ENCODE data around the gene PHRF1. TPM values are rescaled to one million over a fixed set of nuclear protein-coding genes. Genes with fewer than 3 reads are reported as not detected.

The PHRF1 gene
- total and polyA plus RNA-seq, 4 donors = 2.4 to 25.2 (median 18.8) TPM

GRCh38 chr11:638631-639331 lies 62.5 kb downstream of the PHRF1 start:
- H3K9ac ChIP-seq (ENCODE audit: low read depth in 1 of 2, low read length in 2 of 2) = no peak overlapping the region
- peaks cover 0 to 5% (median under 1%) of the 10 kb centered on the region in 4 donors for H3K36me3 ChIP-seq (ENCODE audit: control insufficient read depth in 4 of 4, insufficient read depth in 3 of 4, low read depth in 1 of 4, low read length in 3 of 4)
- no peaks in the 10 kb centered on the region for H3K27me3 ChIP-seq (ENCODE audit: control insufficient read depth in 4 of 4, insufficient read depth in 4 of 4, low read length in 3 of 4)
- DNase-seq (ENCODE audit: low spot score) = no peak
- H3K27ac ChIP-seq (ENCODE audit: low read depth in 1 of 2, low read length in 2 of 2) = no peak overlapping the region
- no peaks in the 10 kb centered on the region for H3K9me3 ChIP-seq (ENCODE audit: control insufficient read depth in 4 of 4, low read length in 3 of 4)
- peaks cover 3 to 20% (median 7%) of the 10 kb centered on the region in 4 donors for H3K4me1 ChIP-seq (ENCODE audit: control insufficient read depth in 4 of 4, insufficient read depth in 4 of 4, low read length in 3 of 4)
- H3K4me3 ChIP-seq (ENCODE audit: low read depth in 1 of 3, low read length in 3 of 3) = no peak overlapping the region
- TF ChIP-seq FOXA2 (IDR thresholded peaks at IDR 0.05) (no peak), EGR1 (IDR thresholded peaks at IDR 0.05; ENCODE audit: low read depth in 2 of 2) (no peak), ATF3 (IDR thresholded peaks at IDR 0.05) (no peak), YY1 (IDR thresholded peaks at IDR 0.05) (no peak), RXRA (IDR thresholded peaks at IDR 0.05) (no peak), RAD21 (IDR thresholded peaks at IDR 0.05) (no peak), FOXA1 (IDR thresholded peaks at IDR 0.05) (no peak), REST (IDR thresholded peaks at IDR 0.05) (no peak), HNF4G (IDR thresholded peaks at IDR 0.05) (no peak), MAX (IDR thresholded peaks at IDR 0.05) (no peak), SP1 (IDR thresholded peaks at IDR 0.05) (no peak), TAF1 (conservative IDR thresholded peaks at IDR 0.05) (no peak), JUND (IDR thresholded peaks at IDR 0.05) (no peak), NR2F2 (IDR thresholded peaks at IDR 0.05) (no peak), GABPA (IDR thresholded peaks at IDR 0.05 in 1 of 2, conservative IDR thresholded peaks at IDR 0.05 in 1 of 2) (no peak), CTCF (IDR thresholded peaks at IDR 0.05; ENCODE audit: low read depth, low read length, missing input control) (no peak), HNF4A (conservative IDR thresholded peaks at IDR 0.05) (no peak), ZBTB33 (IDR thresholded peaks at IDR 0.05) (no peak)
- WGBS = 79% methylated on average over 28 of the region's 28 CpGs
